ENCODE results near the gene HOXD10.

HOXD10 gene

DNA sequence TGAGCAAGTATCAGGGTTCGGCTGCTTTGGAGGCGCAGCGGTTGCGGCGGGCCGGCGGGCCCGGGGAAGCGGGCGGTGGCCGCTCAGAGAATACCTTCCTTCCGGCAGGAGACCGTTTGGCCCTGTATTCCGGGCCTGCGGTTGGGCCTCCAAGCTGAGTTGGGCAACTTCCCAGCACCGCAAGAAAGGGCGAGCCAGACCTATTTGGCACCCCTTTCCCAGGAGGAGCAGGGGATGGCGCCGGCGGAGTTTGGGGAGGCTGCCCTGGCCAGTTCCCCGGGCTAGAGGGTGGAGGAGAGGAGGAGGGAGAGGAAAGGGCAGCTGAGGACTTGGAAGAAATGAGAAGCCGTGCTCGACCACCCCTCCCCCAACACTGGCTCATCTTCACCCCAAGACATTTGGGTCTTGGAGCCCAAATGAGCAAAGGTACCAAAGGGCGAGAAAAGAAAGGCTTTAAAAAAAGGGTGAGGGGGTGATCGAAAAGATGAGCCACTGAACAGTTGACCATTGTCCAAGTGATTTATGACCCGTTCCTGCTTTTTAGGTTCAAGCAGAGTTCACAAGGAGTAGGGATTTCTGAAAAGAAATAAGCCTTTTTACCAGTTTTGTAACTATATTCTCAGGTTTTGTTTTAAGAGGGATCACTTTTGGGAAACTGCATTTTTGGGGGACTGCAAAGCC lies 48.9 kb downstream of the HOXD10 start:
- DNase-seq = no peak
- in situ Hi-C loops (cut with MboI; ENCODE audit: low pct_unique_long_range_greater_than_20kb, low sequenced_read_pairs) = no loop called here

DNA sequence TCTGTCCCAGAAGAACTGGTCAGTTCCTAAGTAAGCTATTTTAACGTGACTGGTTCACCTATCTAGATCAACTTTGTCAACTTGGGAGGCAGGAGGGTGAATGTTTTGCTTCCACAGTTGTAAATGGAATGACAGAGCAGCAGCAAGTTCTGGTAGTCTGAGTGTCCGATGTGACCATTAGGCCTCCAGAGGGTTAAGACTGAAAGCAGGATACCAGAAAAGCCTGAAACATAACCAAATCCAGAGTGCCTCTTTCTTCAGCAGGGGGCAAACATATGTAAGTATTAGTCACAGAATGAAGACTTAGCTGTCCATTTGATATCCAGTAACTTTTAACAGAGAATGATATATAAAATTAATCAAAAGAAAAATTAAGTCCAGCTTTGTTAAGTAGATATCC lies 49.7 kb downstream of the HOXD10 start:
- DNase-seq = no peak
- in situ Hi-C loops (cut with MboI; ENCODE audit: low pct_unique_long_range_greater_than_20kb, low sequenced_read_pairs) = no loop called here

DNA sequence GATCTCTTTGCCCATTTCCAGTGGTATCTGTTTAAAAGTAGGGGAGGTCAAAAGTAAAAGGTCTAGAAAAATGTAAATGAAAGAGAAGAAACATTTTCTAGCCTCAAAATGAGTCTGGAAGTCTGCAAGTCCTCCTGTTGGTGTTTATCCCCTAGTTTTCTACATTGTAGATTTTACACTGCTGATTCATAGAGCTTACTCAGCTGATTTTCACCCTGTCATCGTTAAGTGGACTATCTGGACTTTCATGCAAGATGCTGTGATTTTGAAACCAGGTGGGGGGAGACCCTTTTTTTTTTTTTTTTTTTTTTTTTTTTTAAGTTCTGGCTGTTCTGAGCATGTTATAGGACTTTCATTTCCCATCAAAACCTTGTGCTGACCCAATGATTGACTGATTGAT lies 50.8 kb downstream of the HOXD10 start:
- in situ Hi-C loops (cut with MboI; ENCODE audit: low pct_unique_long_range_greater_than_20kb, low sequenced_read_pairs) = no loop called here

DNA sequence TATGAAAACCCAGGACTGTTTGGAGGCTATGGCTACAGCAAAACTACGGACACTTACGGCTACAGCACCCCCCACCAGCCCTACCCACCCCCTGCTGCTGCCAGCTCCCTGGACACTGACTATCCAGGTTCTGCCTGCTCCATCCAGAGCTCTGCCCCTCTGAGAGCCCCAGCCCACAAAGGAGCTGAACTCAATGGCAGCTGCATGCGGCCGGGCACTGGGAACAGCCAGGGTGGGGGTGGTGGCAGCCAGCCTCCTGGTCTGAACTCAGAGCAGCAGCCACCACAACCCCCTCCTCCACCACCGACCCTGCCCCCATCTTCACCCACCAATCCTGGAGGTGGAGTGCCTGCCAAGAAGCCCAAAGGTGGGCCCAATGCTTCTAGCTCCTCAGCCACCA lies 52.6 kb downstream of the HOXD10 start:
- in situ Hi-C loops (cut with MboI; ENCODE audit: low pct_unique_long_range_greater_than_20kb, low sequenced_read_pairs) = no loop called here
- DNase-seq = no peak

More for the DNA sequence above, 50.8 kb downstream of the HOXD10 start:
- no peak for DNase-seq
